Neural crest cell (in vitro differentiated cells): ENCODE measurements around the gene PRXL2B. TPM values are rescaled to one million over a fixed set of nuclear protein-coding genes. Genes with fewer than 3 reads are reported as not detected.
"Not testable (repeated sequence)": the region's sequence is repeated elsewhere in the genome, so short reads cannot be mapped to it uniquely, and the experiment has no call there.

Source experiments
- DNase-seq: peaks from one replicate; pipeline ENCODE4 v3.0.0; 2021; ENCODE audit warnings: low read depth, mixed read lengths, low spot score
- H3K27ac Mint-ChIP-seq: one replicate; pipeline ENCODE4 v1.8.0; 2021; ENCODE audit warnings: mild to moderate bottlenecking, mixed read lengths; ENCODE audit not compliant: unreplicated experiment
- H3K27me3 Mint-ChIP-seq: 2 replicates; pipeline ENCODE4 v1.8.0; 2021; ENCODE audit warnings: low read depth, mild to moderate bottlenecking, mixed read lengths
- H3K36me3 Mint-ChIP-seq: 2 replicates; pipeline ENCODE4 v1.8.0; 2021; ENCODE audit warnings: low read depth, mild to moderate bottlenecking, mixed read lengths
- H3K4me1 Mint-ChIP-seq: 2 replicates; pipeline ENCODE4 v1.8.0; 2021; ENCODE audit warnings: mixed read lengths
- H3K4me3 Mint-ChIP-seq: one replicate; pipeline ENCODE4 v1.8.0; 2021; ENCODE audit warnings: mild to moderate bottlenecking, mixed read lengths
- H3K9me3 Mint-ChIP-seq: 2 replicates; pipeline ENCODE4 v1.8.0; 2021; ENCODE audit warnings: mixed read lengths
- total RNA-seq: library from RNA; stranded (reverse); gene quantifications from 2 replicates; pipeline ENCODE4 v1.2.1, GENCODE V29; 2021
- TF ChIP-seq, protein P1 (sequence below): fragments of 200-600 bp; sonication (generic); conservative IDR thresholded peaks from 2 replicates; pipeline ENCODE4 v1.5.0; 2021; ENCODE audit warnings: antibody characterized with exemption, mild to moderate bottlenecking

PRXL2B gene
- total RNA-seq, 1 donor from 2014 or later, result 51.3 TPM

DNA sequence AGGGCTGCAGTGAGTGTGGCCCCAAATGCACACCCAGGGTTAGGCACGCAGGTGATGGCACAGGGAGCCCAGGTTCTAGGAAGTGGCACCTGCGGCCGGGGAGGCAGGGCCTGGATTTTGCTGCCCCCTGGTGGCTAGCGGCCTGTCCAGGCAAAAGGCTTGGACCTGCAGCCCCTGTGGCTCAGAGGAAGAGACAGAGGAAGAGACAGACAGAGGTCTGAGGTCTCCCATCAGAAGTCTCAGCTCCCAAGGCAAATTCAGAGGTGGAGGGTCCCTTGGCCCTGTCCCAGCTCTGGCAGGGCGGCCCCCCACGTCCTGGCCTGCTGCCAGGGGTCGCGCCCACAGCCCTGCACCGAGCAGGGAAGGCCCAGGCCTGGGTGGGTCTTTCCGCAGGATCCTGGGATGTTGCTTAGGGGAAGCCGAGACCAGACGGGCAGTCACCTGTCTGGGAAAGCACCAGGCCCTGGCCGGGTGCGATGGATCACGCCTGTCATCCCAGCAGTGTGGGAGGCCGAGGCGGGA, 38.4 kb upstream of the PRXL2B start:
- Mint-ChIP-seq H3K4me3 (peak overlapping the region; percentile 87), H3K27ac (peak overlapping the region; percentile 86)
- peak; percentile 75 for DNase-seq

DNA sequence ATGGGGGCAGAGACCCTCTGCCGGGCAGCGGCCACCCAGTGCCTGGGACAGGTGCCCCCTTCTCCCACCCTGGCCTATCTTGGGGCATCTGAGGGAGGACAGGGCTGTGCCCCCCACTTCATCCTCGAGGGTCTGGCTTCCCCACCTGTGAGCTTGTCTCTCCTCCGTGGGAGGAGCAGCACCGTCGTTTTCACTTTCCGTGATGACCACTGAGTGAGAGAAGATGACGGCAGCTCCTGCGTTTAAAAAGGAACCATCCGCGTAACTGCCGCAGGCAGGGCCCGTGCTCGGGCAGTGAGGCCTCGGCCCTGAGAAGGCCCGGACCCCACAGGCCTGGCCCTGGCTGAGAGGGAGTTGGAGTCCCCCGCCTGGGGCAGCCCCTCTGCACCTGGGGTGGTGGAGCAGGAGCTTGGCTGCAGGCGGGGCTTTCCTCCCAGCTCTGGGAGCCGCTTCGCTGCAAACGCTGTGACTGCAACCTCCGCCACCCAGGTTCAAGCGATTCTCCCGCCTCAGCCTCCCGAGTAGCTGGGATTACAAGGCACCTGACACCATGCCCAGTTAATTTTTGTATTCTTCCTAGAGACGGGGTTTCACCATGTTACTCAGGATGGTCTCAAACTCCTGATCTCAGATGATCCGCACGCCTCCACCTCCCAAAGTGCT, 37.1 kb upstream of the PRXL2B start:
- not testable (repeated sequence) for H3K9me3 Mint-ChIP-seq, H3K27me3 Mint-ChIP-seq, H3K36me3 Mint-ChIP-seq, DNase-seq, H3K27ac Mint-ChIP-seq
- Mint-ChIP-seq H3K4me3 (peak overlapping the region; percentile 31), H3K4me1 (peaks cover 22% of the 10 kb centered on the region)

More for the DNA sequence above, 38.4 kb upstream of the PRXL2B start:
- Mint-ChIP-seq H3K36me3 (no peaks in the 10 kb centered on the region), H3K27me3 (no peaks in the 10 kb centered on the region), H3K9me3 (no peaks in the 10 kb centered on the region), H3K4me1 (peaks cover 29% of the 10 kb centered on the region)
- TF ChIP-seq, protein P1, sequence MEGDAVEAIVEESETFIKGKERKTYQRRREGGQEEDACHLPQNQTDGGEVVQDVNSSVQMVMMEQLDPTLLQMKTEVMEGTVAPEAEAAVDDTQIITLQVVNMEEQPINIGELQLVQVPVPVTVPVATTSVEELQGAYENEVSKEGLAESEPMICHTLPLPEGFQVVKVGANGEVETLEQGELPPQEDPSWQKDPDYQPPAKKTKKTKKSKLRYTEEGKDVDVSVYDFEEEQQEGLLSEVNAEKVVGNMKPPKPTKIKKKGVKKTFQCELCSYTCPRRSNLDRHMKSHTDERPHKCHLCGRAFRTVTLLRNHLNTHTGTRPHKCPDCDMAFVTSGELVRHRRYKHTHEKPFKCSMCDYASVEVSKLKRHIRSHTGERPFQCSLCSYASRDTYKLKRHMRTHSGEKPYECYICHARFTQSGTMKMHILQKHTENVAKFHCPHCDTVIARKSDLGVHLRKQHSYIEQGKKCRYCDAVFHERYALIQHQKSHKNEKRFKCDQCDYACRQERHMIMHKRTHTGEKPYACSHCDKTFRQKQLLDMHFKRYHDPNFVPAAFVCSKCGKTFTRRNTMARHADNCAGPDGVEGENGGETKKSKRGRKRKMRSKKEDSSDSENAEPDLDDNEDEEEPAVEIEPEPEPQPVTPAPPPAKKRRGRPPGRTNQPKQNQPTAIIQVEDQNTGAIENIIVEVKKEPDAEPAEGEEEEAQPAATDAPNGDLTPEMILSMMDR, result peak; percentile 95

DNA sequence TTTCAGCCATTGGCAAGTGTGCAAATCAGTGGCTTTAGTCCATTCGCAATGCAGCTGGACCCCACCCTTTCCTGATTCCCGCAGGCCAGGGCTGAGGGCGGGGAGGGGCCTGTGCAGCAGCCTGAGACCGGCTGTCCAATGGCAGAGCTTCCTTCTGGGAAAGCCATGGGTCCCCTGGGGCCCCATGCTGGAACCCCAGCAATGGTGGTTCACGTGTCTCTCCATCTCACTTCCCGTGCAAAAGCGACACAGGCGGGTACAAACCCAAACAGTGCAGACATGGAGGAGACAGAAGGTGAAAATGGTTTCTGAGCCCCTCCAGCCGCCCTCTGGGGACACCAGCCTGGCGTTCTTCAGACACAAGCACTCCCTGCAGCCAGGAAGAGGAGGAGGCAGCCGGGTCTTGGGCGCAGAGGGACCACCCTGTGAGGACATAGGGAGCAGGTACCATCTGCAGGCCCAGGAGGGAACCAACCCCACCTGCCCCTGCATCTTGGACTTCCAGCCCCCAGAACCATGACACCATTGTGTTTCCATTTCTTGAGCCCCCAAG, 36.2 kb upstream of the PRXL2B start:
- H3K4me1 Mint-ChIP-seq, result peaks cover 13% of the 10 kb centered on the region
- DNase-seq, H3K27ac Mint-ChIP-seq, H3K27me3 Mint-ChIP-seq, H3K36me3 Mint-ChIP-seq, H3K4me3 Mint-ChIP-seq, H3K9me3 Mint-ChIP-seq: not testable (repeated sequence)

DNA sequence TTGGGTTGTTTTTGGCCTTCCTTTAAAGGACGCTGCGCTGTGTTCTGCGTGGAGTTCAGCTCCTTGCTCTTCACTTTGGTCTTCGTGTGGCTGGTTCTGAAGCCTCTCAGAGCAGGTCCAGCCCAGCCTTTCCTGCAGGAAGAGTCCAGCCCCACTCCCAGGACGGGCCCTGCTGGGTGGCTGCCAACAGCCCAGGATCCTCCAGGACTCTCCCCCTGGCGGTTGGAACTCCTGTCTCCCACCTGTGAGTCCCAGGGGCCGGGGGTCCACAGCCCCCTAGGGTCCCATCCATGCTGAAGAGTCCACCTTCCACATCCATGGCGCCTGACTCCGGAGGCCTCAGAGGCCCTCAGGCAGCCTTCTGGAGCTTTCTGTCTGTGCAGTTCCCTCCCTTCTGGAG, 35.0 kb upstream of the PRXL2B start:
- peaks cover 15% of the 10 kb centered on the region for H3K4me1 Mint-ChIP-seq
- H3K27ac Mint-ChIP-seq, H3K27me3 Mint-ChIP-seq, DNase-seq, H3K4me3 Mint-ChIP-seq, H3K36me3 Mint-ChIP-seq, H3K9me3 Mint-ChIP-seq: not testable (repeated sequence)

DNA sequence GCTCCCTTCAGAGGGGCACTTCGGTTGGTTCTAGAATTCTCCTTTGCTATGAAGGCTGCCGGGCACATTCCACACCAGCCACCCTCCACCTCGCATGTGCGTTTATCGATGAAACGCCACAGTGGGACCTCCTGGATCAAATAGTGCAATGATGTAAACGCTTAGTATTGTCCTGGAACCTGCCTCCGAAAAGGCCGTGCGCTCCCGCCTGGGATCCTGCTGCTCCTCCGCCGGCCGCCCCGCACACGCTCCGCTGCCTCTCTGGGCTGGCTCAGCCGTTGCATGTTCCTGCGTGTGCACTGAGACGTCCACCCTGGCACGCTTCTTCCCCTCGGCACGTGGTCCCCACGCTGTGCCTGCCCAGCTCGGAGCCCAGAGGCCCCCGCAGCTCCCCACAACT, 34.4 kb upstream of the PRXL2B start:
- DNase-seq, result no peak
- Mint-ChIP-seq H3K4me3 (no peak overlapping the region), H3K27ac (no peak overlapping the region), H3K9me3 (no peaks in the 10 kb centered on the region), H3K36me3 (no peaks in the 10 kb centered on the region), H3K27me3 (no peaks in the 10 kb centered on the region), H3K4me1 (peaks cover 16% of the 10 kb centered on the region)
- TF ChIP-seq, protein P1, result no peak

DNA sequence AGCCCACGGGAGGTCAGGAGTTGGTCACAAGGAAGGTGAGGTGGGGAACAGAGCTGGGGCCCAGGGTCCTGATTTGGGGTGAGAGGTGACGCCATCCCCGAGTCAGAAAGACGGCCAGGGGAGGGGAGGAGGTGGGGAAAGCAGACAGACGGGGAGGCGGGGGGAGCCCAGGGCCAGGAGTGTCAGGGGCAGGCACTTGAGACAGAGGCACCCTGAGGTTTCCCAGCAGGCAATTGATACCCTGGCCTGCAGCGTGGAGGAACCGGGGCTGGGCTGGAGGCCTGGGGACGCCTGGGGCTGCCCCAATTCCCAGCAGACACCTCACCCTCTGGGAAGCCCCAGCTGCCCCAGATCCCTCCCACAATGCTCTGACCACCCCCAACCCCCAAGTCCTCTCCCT, 33.5 kb upstream of the PRXL2B start:
- peaks cover 12% of the 10 kb centered on the region for H3K4me1 Mint-ChIP-seq

DNA sequence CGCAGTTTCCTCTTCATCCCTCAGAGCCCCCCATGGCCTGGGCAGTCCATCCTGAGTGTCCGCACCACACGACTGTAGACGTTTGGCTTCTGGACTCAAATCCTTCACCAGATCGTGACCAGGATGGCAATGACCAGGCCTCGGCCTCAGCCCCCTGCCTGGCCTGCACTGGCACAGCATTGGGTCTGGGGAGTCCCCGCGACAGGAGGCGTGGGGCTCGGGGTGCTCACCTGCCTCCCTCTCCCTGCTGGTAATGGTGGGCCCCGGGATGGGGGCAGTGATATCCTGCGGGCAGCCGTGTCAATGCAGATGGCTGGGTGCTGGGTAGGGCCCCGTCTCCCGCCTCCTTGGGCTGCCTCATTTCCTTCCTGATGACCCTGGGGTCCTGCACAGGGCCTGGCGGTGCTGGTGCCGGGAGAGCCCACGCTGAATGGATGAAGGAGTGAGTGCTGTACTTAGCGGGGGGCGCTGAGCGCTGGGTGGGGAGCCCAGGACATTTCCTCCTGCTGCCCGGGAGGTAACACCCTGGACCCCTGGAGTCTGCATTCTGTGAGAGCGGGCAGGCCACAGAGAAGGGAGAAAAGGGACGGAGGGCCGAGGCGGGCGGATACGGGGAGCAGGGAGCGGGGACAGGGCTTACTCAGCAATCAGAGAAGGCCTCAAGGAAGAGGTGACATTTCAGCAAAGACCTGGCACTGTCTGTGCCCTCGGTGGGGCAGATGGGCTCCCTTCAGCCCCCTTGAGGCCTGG, 32.5 kb upstream of the PRXL2B start:
- Mint-ChIP-seq H3K4me3 (no peak overlapping the region), H3K4me1 (peaks cover 4% of the 10 kb centered on the region), H3K9me3 (no peaks in the 10 kb centered on the region), H3K27me3 (no peaks in the 10 kb centered on the region), H3K27ac (no peak overlapping the region), H3K36me3 (no peaks in the 10 kb centered on the region)
- TF ChIP-seq, protein P1, result no peak
- no peak for DNase-seq

More for the DNA sequence above, 33.5 kb upstream of the PRXL2B start:
- H3K27ac Mint-ChIP-seq, H3K4me3 Mint-ChIP-seq, DNase-seq, H3K27me3 Mint-ChIP-seq, H3K9me3 Mint-ChIP-seq, H3K36me3 Mint-ChIP-seq: not testable (repeated sequence)
